Superior temporal gyrus (tissue), 1 donor: Measurements from ENCODE around the gene FN1.
"Not testable (repeated sequence)": the region's sequence is repeated elsewhere in the genome, so short reads cannot be mapped to it uniquely, and the experiment has no call there.

Source experiments
- DNase-seq: peaks from one replicate; pipeline ENCODE4 v3.0.0-alpha.2; 2016; ENCODE audit errors: extremely low spot score

FN1 gene

GRCh38 chr2:215422676-215423075 is 13.2 kb downstream of the FN1 start:
- no peak for DNase-seq

- no peak for DNase-seq
Observed at GRCh38 chr2:215421859-215422461, 13.9 kb downstream of the FN1 start.

GRCh38 chr2:215420471-215420935 is 15.4 kb downstream of the FN1 start:
- no peak for DNase-seq

- DNase-seq, result no peak
Observed at GRCh38 chr2:215419769-215420470, 15.9 kb downstream of the FN1 start.

- no peak for DNase-seq
Observed at GRCh38 chr2:215419113-215419512, 16.8 kb downstream of the FN1 start.

GRCh38 chr2:215418064-215418963 is 17.6 kb downstream of the FN1 start:
- DNase-seq, result no peak

- DNase-seq, result no peak
Observed at GRCh38 chr2:215417400-215417951, 18.4 kb downstream of the FN1 start.

GRCh38 chr2:215416656-215417055 is 19.2 kb downstream of the FN1 start:
- DNase-seq, result no peak

GRCh38 chr2:215415820-215416577 is 19.9 kb downstream of the FN1 start:
- no peak for DNase-seq

- DNase-seq, result no peak
Observed at GRCh38 chr2:215415218-215415617, 20.6 kb downstream of the FN1 start.

- DNase-seq, result no peak
Observed at GRCh38 chr2:215414674-215415073, 21.2 kb downstream of the FN1 start.

- no peak for DNase-seq
Observed at GRCh38 chr2:215413974-215414373, 21.9 kb downstream of the FN1 start.

GRCh38 chr2:215413484-215413777 is 22.4 kb downstream of the FN1 start:
- DNase-seq, result no peak

- no peak for DNase-seq
Observed at GRCh38 chr2:215411941-215412743, 23.7 kb downstream of the FN1 start.

- DNase-seq, result no peak
Observed at GRCh38 chr2:215410932-215411285, 25.0 kb downstream of the FN1 start.

GRCh38 chr2:215410181-215410931 is 25.5 kb downstream of the FN1 start:
- not testable (repeated sequence) for DNase-seq

- DNase-seq, result no peak
Observed at GRCh38 chr2:215409331-215410127, 26.3 kb downstream of the FN1 start.

GRCh38 chr2:215408441-215408840 is 27.4 kb downstream of the FN1 start:
- not testable (repeated sequence) for DNase-seq

- DNase-seq, result no peak
Observed at GRCh38 chr2:215407590-215408264, 28.1 kb downstream of the FN1 start.
